MG63 (cell line): ENCODE measurements around the gene UCHL5. TPM values are rescaled to one million over a fixed set of nuclear protein-coding genes. Genes with fewer than 3 reads are reported as not detected.
"Not testable (repeated sequence)": the region's sequence is repeated elsewhere in the genome, so short reads cannot be mapped to it uniquely, and the experiment has no call there.

Experiments used
- DNase-seq: peaks from one replicate; pipeline ENCODE4 v3.0.0-alpha.2; 2020
- H3K27me3 ChIP-seq: fragments of 250-450 bp; sonication (Bioruptor Pico); 2 replicates; pipeline ENCODE4 v1.5.1; 2020; ENCODE audit warnings: mild to moderate bottlenecking, moderate library complexity
- H3K36me3 ChIP-seq: fragments of 250-450 bp; sonication (Bioruptor Pico); 2 replicates; pipeline ENCODE4 v1.5.1; 2020; ENCODE audit warnings: mild to moderate bottlenecking, moderate library complexity
- H3K4me3 ChIP-seq: fragments of 250-450 bp; sonication (Bioruptor Pico); 2 replicates; pipeline ENCODE4 v1.5.1; 2020; ENCODE audit warnings: mild to moderate bottlenecking, moderate library complexity
- H3K9me3 ChIP-seq: fragments of 250-450 bp; sonication (Bioruptor Pico); 2 replicates; pipeline ENCODE4 v1.5.1; 2020; ENCODE audit warnings: mild to moderate bottlenecking, moderate library complexity
- total RNA-seq: library from RNA; depleted of rRNA; stranded (reverse); fragments of >200 nt; shearing (Covaris generic); gene quantifications from 2 replicates; pipeline ENCODE4 v1.2.3, GENCODE V29; 2014; ENCODE audit warnings: low replicate concordance

UCHL5 gene
- total RNA-seq, 1 experiment from 2014 or later = 70.5 TPM

DNA sequence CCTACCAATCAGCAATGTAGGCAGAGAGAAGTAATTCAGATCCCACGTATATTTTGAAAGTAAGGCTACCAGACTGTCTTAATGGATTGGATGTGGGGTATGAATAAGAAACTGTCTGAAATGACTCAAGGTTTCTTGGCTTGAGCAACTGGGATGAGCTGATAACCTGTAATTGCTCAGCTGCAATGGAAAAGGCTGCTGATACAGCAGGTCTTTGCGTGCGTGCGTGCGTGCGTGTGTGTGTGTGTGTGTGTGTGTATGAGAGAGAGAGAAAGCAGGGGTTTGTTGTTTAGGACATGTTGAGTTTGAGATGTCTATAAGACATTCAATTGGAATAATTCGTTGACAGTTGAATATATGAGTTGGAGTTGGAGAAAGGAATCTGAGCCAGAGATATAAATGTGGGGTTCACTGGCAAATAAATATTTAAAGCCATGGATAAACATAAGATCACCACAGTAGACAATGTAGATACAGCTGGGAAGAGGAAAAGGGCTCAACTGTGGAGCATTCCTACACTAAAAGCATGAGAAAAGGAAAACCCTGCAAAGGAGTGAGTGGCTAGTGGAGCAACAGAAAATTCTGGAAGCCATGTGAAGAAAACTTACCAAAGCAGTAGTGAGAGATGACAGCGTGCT lies 72.9 kb downstream of the UCHL5 start:
- Histone ChIP-seq H3K4me3 (no peak overlapping the region), H3K9me3 (no peaks in the 10 kb centered on the region), H3K36me3 (peaks cover 10% of the 10 kb centered on the region), H3K27me3 (no peaks in the 10 kb centered on the region)
- DNase-seq = no peak

DNA sequence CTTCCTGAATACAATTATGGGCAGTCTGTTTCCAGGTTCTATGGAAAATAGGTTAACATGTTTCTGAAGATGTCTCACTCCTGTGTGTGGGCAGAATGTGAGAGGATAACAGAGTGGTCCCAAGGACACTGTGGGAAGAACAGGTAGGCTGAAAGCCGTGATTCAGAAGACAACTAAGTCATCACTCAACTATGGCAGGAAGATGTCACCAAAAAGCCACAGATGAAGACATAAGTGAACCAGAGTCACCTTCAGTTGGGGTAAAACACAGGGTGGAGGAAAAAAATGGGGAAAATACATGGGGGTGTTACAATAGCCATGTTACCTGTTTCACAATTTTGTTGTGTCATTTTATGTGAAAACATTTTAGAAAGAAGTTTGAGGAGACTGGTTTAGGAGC lies 75.1 kb downstream of the UCHL5 start:
- no peak for DNase-seq
- H3K36me3 ChIP-seq = peaks cover 10% of the 10 kb centered on the region
- no peaks in the 10 kb centered on the region for H3K27me3 ChIP-seq
- H3K9me3 ChIP-seq = no peaks in the 10 kb centered on the region
- H3K4me3 ChIP-seq = no peak overlapping the region

DNA sequence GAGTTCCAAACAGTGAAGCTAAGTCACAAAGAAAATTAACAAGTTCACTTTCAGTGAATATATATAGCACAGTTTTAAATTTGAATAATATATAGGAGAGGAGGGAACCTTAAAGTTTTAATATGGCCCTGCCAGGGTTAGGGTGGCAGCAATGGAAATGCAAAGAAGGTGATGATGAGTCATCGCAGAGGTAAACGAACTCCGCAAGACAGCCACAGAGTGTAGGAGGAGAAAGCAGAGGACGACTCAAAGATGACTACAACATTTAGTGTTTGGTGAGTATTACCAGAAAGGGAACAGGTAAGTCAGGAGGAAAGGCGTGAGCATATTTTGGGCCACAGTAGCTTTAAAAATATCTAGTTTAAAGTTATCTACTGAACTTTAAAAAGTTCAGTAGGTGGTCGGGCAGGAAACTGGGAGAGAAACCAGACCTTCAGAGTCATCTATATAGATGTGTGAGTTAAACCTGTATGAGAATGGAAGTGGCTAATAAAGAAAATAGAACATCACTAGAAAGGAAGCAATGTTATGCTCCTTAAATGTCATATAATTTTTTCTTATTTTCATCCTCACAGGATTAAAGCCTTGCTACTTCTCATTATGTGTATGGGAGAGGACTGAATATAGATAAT lies 75.7 kb downstream of the UCHL5 start:
- H3K9me3 ChIP-seq = no peaks in the 10 kb centered on the region
- peaks cover 8% of the 10 kb centered on the region for H3K36me3 ChIP-seq
- H3K27me3 ChIP-seq = no peaks in the 10 kb centered on the region
- DNase-seq = no peak
- H3K4me3 ChIP-seq = no peak overlapping the region

DNA sequence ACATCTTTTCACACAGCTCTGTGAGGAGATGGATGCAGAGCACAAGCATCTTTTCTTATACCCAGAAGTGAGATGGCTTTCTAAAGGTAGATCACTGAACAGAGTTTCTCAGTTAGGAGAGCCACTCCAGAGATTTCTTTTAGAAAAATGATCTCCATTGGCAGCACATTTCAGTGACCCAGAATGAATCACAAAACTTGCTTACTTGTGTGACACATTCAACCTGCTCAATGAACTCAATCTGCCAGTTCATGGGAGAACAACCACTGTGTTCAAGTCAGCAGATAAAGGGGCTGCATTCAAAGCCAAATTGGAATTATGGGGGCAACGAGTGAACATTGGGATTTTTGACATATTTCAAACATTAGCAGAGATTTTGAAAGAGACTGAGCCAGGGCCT lies 78.3 kb downstream of the UCHL5 start:
- Histone ChIP-seq H3K27me3 (no peaks in the 10 kb centered on the region), H3K9me3 (no peaks in the 10 kb centered on the region), H3K4me3 (no peak overlapping the region), H3K36me3 (no peaks in the 10 kb centered on the region; the same call in 1 of the 2 replicates)
- no peak for DNase-seq

DNA sequence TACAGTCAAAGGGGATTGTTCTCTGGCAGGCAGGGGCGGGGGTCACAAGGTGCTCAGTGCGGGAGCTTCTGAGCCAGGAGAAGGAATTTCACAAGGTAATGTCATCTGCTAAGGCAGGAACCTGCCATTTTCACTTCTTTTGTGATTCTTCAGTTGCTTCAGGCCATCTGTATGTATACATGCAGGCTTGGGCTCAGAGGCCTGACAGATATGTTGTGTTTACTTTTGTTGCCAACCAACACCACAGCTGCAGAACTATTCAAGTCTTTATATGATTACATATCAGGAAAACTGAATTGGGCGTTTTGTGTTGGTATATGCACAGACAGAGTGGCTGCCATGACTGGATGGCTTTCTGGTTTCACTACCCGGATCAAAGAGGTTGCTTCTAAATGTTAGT lies 78.8 kb downstream of the UCHL5 start:
- not testable (repeated sequence) for H3K9me3 ChIP-seq, DNase-seq, H3K36me3 ChIP-seq, H3K27me3 ChIP-seq, H3K4me3 ChIP-seq

DNA sequence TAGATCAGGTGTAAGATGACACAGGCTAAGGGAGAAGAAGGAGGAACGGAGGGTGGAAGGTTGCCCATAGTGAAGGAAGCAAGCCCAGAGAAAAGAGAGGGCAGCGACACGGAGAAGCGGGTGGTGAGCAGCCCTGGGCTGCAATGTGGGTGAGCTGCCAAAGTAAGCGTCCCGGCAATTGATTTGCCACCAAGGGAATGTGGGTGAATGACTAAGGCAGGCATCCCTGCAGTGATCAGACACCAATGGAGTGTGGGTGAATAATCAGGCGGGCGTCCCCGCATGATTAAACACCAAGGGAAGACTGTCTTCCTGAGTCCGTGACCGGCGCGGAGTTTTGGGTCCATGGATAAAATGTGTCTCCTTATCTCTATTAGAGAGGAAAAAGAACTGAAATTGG lies 79.6 kb downstream of the UCHL5 start:
- H3K27me3 ChIP-seq = no peaks in the 10 kb centered on the region
- DNase-seq = peak; percentile 8
- H3K36me3 ChIP-seq = no peaks in the 10 kb centered on the region; the same call in 1 of the 2 replicates
- H3K4me3 ChIP-seq = no peak overlapping the region
- H3K9me3 ChIP-seq = no peaks in the 10 kb centered on the region

DNA sequence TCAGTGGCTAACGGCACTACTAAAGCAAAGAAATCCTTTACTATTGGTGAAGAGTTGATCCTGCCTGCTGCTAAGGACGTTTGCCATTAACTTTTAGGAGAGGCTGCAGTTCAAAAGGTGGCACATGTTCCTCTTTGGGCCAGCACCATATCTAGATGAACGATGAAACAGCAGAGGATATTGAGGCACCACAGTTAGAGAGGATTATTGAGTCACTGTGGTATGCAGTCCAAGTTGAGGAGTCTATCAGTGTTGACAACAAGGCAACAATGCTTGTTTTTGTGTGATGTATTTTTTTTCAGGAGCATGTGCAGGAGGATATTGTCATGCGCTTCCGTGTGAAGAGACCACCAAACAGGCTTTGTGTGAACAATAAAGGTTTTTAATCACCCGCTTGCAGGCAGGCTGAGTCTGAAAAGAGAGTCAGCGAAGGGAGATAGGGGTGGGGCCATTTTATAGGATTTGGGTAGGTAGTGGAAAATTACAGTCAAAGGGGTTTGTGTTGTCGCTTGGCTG lies 80.9 kb downstream of the UCHL5 start:
- Histone ChIP-seq H3K9me3 (no peaks in the 10 kb centered on the region), H3K27me3 (no peaks in the 10 kb centered on the region), H3K4me3 (no peak overlapping the region), H3K36me3 (no peaks in the 10 kb centered on the region)
- no peak for DNase-seq

DNA sequence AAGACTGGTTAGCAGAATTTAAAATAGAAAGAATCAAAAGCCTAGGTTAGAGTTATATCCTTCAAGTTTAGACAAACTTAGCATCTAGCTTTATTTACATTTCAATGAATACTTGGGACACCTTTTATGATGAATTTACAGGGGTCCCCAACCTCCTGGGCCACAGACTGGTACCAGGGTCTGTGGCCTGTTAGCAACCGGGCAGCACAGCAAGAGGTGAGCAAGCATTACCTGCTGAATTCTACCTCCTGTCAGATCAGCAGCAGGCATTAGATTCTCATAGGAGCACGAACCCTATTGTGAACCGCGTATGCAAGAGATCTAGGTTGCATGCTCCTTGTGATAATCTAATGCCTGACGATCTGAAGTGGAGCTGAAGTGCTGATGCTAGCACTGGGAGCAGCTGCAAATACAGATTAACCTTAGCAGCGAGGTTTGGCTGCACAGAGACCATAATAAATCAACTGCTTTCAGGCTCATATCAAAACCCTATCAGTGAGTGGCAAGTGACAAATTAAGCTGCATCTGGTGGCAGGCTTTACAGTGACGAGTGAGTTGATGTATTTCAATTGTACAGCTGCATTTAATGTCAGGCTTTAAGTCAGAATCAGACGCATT lies 82.0 kb downstream of the UCHL5 start:
- Histone ChIP-seq H3K9me3 (no peaks in the 10 kb centered on the region), H3K27me3 (no peaks in the 10 kb centered on the region), H3K4me3 (no peak overlapping the region), H3K36me3 (no peaks in the 10 kb centered on the region)
- no peak for DNase-seq

DNA sequence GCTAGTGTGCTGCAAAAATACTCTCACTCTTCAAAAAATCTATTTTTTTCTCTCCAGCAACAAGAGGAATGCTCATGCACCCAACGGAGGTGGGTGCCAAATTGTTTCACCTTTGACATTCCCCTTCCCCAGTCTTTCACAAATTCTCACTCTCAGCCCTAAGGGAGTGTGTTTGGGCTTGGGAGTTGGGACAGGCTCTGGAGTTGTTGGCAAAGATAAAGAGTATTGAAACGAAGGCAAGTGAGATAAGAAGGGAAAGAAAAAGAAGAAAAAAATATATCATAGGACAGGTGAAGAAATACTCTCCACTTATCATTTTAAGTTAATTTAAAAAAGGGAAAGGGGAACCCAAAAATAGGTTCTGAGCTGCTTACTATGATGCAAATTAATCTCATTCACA lies 82.6 kb downstream of the UCHL5 start:
- Histone ChIP-seq H3K9me3 (no peaks in the 10 kb centered on the region), H3K36me3 (no peaks in the 10 kb centered on the region), H3K27me3 (no peaks in the 10 kb centered on the region), H3K4me3 (no peak overlapping the region)
- no peak for DNase-seq

DNA sequence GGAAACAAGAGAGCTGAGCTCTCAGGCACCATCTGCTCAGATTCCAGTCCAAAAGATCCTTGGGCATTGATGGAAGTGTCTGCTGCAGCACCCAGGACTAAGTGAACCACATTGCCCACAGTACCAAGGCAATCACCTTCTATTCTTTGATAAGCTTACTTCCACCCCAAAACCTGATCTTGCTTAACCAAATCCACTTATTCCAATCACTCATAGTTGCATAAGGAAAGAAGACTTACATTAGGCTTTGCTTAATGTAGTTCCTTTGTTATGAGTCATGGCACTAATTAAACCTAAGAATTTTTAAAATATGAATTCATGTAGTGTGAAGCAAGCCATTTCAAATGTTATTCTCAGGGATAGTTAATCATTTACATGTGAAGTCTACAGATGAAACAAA lies 84.5 kb downstream of the UCHL5 start:
- H3K4me3 ChIP-seq = no peak overlapping the region
- H3K36me3 ChIP-seq = no peaks in the 10 kb centered on the region
- DNase-seq = no peak
- no peaks in the 10 kb centered on the region for H3K9me3 ChIP-seq
- no peaks in the 10 kb centered on the region for H3K27me3 ChIP-seq

DNA sequence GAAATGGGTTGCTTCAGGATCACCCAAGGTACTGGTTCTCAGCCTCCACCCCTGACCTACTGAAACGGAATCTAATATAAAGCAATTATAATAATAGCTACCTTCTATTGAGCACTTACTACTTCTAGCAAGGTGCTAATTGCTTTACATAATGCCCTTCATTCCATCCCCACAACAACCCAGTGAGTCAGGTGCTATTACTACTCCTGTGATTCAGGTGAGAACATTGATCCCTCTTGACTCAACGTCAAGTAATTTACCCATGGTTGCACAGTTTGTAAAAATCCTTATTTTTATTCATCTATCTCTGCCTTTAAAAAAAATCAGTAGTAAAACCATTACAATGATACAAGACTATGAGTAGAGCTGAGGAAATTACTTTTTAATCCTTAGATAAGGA lies 85.2 kb downstream of the UCHL5 start:
- Histone ChIP-seq H3K9me3 (no peaks in the 10 kb centered on the region), H3K36me3 (no peaks in the 10 kb centered on the region), H3K27me3 (no peaks in the 10 kb centered on the region), H3K4me3 (no peak overlapping the region)
- no peak for DNase-seq

DNA sequence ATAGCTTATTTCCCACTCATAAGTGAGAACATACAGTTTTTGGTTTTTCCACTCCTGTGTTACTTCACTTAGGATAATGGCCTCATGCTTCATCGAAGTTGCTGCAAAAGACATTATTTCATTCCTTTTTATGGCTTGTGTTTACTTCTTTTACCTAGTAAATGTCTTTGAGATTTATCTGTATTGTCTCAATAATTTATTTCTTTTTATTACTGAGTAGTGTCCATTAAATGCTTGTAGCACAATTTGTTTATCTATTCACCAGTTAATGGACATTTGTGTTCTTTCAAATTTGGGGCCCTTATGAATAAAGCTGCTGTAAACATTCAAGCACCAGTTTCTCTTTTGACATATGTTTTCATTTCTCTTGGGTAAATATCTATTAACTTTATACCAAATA lies 86.0 kb downstream of the UCHL5 start:
- DNase-seq = no peak
- Histone ChIP-seq H3K27me3 (no peaks in the 10 kb centered on the region), H3K4me3 (no peak overlapping the region), H3K36me3 (no peaks in the 10 kb centered on the region), H3K9me3 (no peaks in the 10 kb centered on the region)

DNA sequence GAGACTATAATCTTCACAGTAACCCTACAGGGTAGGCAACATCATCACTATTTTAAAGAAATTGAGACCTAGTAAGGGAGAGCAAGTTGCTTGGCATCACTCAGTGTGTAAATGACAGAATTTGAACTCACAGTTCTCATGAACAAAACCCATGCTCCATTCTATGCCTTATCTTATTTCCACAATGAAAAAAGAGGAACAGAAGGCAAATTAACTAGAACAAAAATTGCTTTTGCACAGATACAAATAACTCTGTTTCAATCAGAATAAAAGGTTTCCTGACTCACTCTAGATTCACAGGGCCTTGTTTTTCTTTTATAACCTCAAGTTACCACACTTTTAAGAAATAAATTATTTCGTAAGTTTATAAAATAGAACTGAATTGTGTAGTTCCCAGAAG lies 90.1 kb downstream of the UCHL5 start:
- no peaks in the 10 kb centered on the region for H3K27me3 ChIP-seq
- no peaks in the 10 kb centered on the region; the same call in 1 of the 2 replicates for H3K9me3 ChIP-seq
- no peaks in the 10 kb centered on the region for H3K36me3 ChIP-seq
- DNase-seq = no peak
- no peak overlapping the region for H3K4me3 ChIP-seq

DNA sequence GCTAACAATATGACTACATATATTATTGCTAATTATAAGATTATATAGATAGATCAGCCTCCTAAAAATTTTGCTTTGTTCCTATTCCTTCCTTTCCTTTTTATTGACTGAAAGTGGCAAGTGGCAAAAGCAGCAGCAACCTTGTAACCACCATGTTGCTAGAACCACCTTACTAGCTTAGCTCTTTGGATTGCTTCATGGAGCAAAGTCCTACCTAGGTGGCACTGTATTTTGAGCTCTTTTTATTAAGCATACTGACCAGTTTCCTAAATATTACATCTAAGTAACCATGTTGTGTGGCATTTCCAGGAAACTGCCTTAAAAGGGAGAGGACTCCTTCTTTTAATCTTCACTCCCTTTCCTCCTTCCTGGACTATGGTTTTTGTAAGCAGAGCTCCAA lies 90.8 kb downstream of the UCHL5 start:
- DNase-seq = no peak
- no peaks in the 10 kb centered on the region for H3K36me3 ChIP-seq
- no peak overlapping the region for H3K4me3 ChIP-seq
- no peaks in the 10 kb centered on the region for H3K27me3 ChIP-seq
- H3K9me3 ChIP-seq = no peaks in the 10 kb centered on the region; the same call in 1 of the 2 replicates

DNA sequence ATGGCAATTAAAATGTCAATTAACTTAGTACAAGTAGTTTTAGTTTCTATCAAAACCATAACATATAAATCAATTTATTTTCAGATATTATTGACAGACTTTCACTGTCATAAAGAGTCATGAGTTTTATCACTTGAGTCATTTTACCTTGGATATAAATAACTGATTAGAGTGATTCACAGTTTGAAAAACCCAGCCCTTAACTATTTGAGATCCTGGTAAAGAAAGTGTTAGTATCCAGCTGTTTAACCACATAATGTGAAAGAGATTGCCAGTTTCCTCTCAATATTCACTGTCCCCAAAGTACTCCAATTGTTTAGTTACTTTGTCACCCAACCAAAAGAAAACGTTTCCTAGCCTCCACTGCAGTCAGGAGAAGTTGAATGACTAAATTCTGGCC lies 91.3 kb downstream of the UCHL5 start:
- H3K27me3 ChIP-seq = no peaks in the 10 kb centered on the region
- no peaks in the 10 kb centered on the region; the same call in 1 of the 2 replicates for H3K9me3 ChIP-seq
- DNase-seq = no peak
- no peak overlapping the region for H3K4me3 ChIP-seq
- H3K36me3 ChIP-seq = no peaks in the 10 kb centered on the region

DNA sequence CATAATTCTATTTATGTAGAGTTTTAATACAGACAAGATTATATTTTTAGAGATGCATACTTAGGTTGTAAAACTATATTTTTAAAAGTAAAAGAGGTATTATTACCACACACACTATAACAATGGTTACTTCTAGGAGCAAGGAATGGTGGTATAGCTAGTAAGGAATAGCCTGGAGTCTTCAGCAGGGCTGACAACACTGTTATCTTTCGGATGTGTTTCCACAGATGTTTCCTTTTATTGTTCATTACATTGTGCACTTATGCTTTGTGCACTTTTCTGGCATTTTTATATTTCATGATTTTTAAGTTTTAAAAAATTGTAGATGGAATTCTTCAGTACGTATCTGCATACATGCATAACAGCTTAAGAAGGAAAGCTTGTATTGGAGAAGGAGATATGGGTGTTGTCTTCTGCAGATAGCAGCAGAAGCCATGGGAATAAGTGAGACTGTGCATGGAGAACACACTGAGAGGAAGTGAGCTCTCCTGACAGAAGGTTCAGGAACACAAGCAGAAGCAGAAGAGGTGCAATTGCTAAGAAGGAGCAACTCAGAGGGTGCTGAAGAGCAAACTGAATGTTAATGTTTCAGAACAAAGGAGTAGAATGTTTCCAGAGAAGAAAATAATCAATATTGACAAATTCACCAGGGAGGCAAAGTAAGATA lies 91.8 kb downstream of the UCHL5 start:
- H3K36me3 ChIP-seq = no peaks in the 10 kb centered on the region
- no peak overlapping the region for H3K4me3 ChIP-seq
- DNase-seq = no peak
- H3K27me3 ChIP-seq = no peaks in the 10 kb centered on the region
- no peaks in the 10 kb centered on the region; the same call in 1 of the 2 replicates for H3K9me3 ChIP-seq

DNA sequence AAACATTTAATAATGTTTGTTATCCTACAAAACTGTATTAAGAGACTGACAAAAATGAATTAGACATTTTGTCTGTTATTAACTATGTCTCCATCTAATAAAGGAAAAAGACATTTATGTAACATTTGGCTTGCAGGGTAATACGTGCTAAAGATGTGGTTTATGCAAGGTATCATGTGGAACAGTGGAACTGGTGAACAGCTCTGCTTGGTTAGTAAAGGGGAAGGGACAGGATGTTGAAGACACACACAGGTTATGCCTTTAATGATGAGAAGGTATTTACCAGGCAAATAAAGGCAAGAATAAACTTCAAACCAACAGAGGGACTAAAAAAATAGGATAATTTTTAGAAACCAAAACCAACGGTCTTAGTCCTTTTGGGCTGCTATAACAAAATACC lies 93.1 kb downstream of the UCHL5 start:
- H3K36me3 ChIP-seq = no peaks in the 10 kb centered on the region
- no peak for DNase-seq
- no peak overlapping the region for H3K4me3 ChIP-seq
- H3K9me3 ChIP-seq = no peaks in the 10 kb centered on the region; the same call in 1 of the 2 replicates
- H3K27me3 ChIP-seq = no peaks in the 10 kb centered on the region
